NCI-H187 treated with DMSO at 0.1 percent for 48 hours (cell line): ENCODE results near the gene ZNF155.
"Not testable (repeated sequence)": the region's sequence is repeated elsewhere in the genome, so short reads cannot be mapped to it uniquely, and the experiment has no call there.

ENCODE experiments used
- DNase-seq: peaks from one replicate; lab custom pipeline; 2025; lab: John Stamatoyannopoulos, UW

Gene ZNF155

DNA sequence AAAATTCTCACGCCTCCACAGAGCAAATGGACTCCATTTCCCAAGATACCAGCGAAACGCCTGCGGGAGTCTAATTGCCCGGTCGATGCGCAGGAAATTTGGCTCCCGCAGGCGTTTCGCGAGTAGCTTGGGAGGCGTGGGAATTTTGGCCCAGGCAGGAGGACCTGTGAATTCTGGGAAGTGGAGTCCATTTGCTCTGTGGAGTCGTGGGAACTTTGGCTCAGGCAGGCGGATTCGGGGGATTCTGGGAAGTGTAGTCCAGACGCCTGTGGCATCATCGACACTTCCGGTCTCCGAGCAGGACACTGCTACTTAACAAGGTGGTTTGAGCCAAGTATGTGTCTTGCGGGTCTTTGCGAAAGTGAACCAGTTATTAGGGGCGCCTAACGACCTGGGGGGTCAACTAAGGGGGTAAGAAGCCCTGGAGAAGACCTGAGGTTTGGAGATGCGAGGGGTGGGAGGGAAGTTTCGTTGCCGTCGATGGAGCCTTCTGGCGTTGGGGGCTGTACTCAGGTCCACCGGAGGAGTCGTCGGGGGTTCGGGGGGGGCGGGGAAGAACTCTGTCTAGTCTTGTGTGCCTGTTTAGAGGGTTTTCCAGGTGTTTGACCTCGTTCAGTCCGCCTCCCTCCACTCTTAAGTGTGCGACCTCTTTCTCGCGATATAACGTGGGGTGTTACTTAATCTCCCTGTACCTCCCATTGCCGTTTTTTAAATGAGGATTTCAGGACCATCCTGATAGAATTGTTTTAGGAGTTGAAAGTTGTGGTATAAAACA, at the start of gene ZNF155:
Gene ZNF155 (plus strand): TSS at position 277 of the 775 bp plus-strand sequence. CDS start 4,356 bp downstream, outside the sequence.
- DNase-seq: peak; percentile 95

- DNase-seq: peak; percentile 43
Measured at GRCh38 chr19:43934985-43935708, 48.8 kb upstream of the ZNF155 start, which contains the start of gene ZNF45. ZNF45 (minus strand) TSS chr19:43935282; CDS start chr19:43922185, 13,097 bp downstream.

GRCh38 chr19:43936188-43936587, 47.8 kb upstream of the ZNF155 start:
- DNase-seq: no peak

GRCh38 chr19:43939557-43940260, 44.3 kb upstream of the ZNF155 start:
- no peak for DNase-seq

DNA sequence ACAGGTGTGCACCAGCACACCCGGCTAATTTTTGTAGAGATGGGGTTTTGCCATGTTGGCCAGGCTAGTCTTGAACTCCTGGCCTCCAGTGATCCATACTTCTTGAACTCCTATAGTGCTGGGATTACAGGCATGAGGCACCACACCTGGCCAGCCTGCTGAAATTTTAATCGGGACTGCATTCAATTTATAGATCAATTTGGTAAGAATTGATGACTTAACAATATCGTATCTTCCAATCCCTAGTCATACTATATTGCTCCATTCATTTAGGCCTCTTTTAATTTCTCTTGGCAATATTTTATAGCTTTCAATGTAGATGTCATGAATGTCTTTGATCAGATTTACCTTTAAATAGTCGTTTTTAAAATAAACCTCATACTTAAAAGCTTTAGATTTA, 43.3 kb upstream of the ZNF155 start:
- DNase-seq: no peak

- no peak for DNase-seq
Measured at GRCh38 chr19:43941209-43941608, 42.8 kb upstream of the ZNF155 start.

GRCh38 chr19:43947412-43947811, 36.6 kb upstream of the ZNF155 start:
- DNase-seq: not testable (repeated sequence)

GRCh38 chr19:43949803-43950202, 34.2 kb upstream of the ZNF155 start:
- not testable (repeated sequence) for DNase-seq

- DNase-seq: peak; percentile 76
Measured at GRCh38 chr19:43950834-43951645, 32.9 kb upstream of the ZNF155 start, which contains the start of gene ZNF221. ZNF221 (plus strand) TSS chr19:43951228; CDS start chr19:43962727, 11,499 bp downstream.

- DNase-seq: no peak
Measured at GRCh38 chr19:43956827-43957226, 27.2 kb upstream of the ZNF155 start.

DNA sequence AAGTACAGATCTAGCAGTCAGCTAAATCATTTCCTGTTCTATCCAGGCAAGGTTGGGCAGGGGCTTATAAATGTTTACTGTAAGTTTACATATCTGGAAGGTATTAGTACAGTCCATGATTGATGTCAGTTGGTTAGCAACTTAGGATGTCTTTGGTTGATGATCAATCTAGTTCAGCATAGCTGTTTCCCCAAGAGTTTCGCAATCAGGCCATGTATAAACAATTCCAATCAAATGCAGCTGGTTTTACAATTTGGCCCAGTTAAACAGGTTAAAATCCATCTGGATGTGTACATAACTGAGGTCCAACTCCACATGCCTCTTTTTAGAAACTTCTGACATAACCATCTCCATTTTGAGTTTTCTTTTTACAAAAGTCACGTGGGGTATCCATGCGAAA, 26.1 kb upstream of the ZNF155 start:
- no peak for DNase-seq

- no peak for DNase-seq
Measured at GRCh38 chr19:43960411-43960810, 23.6 kb upstream of the ZNF155 start.

GRCh38 chr19:43966079-43966694, 17.8 kb upstream of the ZNF155 start:
- DNase-seq: no peak

DNA sequence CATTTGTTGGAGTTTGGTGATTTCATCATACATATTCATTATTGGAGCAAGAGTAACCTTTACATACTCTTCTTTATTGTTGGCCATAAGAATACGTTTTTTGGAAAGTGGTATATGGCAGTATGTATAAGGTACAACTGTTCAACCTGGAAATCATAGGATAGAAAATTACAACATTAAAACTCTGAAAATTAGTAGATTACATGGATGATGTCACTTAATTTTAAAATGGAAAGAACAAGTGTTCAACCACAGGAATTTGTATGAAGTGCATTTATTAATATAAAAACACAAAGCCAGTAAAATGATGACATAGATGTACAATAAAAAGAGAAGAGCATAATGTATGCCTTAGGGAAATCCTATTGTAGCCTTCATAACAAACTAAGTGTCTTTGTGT, 7.3 kb upstream of the ZNF155 start:
- no peak for DNase-seq

- no peak for DNase-seq
Measured at GRCh38 chr19:43983544-43983911, 460 bp upstream of the ZNF155 start.

- no peak for DNase-seq
Measured at GRCh38 chr19:43984687-43985000, 656 bp downstream of the ZNF155 start.

DNA sequence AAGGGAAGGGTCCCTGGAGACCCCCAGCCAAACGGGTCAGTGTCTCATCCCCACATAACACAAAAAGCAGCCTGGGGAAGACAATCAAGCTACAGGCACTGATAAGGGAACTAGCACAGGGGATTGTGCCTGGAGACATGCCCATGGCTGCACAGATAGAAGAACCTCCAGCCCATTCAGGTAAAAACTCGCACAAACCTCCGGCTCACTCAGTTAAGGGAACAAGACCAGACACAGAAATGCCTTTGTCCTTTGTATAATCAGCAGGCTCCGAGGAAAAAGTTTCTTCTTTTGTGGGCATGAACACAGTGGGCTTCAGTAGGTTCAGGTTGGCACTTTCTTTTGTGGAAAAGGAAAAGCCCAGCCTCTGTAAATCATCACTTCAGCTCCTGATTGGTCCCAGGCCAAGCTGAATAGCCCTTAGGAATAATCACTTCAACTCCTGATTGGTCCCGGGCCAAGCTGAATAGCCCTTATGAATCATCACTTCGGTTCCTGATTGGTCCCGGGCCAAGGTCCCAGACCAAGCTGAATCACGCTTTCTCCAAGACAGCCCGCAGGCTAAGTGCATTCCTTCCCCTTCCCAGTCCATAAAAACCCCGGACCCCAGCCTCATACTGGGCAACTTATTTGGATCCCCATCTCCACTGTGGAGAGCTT, 13.8 kb downstream of the ZNF155 start:
- DNase-seq: no peak

DNA sequence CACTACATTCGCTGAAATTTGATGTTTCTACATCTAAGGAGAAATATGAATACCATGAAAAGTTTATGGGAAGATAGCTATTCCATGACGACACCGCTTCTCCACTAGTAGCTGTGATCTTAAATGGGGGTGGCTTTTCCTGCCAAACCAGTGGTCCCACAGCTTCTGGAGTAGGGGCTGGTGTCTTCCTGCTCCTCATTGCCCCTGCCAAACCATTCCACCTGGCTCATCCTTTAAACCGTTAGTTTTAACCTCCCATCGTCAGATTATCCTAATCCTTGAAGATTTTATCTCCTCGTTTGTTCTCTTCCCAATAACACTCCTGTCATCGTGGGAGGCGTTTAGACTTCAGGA, 18.2 kb downstream of the ZNF155 start:
- no peak for DNase-seq

DNA sequence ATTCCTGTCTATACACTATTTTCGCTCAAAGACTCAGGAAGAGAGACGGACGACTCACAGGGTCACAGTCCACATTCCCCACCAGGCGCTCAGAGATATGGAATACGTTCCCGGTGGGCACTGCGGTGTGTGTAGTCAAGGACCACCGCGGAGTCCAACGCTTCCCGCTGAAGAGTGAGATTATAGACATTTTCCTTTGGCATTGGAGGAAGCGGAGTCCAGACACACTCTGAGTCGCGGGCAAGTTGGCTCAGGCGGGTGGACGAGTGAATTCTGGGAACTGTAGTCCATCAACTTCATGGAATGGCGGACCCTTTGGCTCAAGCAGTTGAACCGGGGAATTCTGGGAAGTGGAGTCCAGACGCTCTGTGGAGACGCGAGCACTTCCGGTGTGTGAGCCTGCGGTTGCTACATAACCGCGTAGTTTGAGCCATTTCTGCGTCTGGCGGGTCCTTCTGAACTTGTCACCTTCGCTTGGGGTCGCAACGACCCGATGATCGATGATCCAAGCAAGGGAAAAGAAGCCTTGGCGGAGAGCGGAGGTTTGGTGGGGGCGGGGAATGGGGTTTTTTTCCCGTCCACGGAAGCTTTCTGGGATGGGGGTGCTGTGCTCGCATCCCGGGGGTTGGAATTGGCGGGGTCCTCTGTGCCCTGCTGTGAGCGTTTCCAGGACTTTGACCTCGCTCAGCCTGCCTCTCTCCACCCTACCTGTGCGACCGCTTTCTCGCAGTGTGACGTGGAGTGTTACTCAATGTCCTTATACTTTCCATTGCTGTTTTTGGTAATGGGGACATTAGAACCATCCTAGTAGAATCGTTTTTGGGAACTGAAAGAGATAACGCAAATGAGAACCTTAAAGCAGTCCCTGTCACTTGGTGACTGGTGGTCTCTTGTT, 18.8 kb downstream of the ZNF155 start, which contains the start of gene ZNF230:
Gene ZNF230 (plus strand): TSS at position 392 of the 895 bp plus-strand sequence. CDS start 4,122 bp downstream, outside the sequence.
- DNase-seq: peak; percentile 92
